ENCODE results near the gene SGTB.

Gene SGTB

DNA sequence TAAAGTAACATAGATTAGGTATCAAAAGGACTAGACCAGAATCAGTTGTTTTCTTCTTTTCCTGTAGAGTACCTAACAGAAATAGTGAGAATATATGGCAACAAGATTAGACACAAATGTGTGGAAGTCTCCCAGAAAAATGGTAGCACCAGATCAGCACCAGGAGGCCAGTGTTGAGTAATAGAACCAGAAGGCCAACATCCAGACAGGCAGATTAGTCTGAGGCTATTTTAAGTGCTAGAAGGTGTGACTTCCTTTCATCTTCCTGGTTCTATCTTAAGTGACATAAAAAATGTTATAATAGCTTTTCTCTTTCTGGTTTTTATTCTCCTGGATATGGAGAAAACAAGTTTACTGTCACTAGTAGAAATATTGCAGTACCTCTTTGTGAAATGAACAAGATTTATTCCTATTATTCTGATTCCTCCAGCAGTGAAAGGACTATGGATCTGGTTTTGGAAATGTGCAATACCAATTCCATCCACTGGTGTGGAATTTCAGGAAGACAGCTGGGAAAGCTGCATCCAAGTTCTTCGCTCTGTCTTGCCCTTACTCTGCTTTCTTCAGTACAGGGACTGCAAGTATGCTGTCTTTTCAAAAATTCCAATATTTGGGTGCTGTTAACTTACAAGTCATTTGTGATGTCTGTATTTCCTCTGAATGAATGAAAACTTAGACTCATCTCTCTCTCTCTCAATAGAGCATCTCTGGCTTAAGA, 57.9 kb downstream of the SGTB start:
- H3K27me3 ChIP-seq (ENCODE audit: control insufficient read depth, insufficient read depth, low read length), result no peaks in the 10 kb centered on the region
- no peak overlapping the region for H3K4me3 ChIP-seq (ENCODE audit: low read depth, low read length)
- TF ChIP-seq, protein P1, sequence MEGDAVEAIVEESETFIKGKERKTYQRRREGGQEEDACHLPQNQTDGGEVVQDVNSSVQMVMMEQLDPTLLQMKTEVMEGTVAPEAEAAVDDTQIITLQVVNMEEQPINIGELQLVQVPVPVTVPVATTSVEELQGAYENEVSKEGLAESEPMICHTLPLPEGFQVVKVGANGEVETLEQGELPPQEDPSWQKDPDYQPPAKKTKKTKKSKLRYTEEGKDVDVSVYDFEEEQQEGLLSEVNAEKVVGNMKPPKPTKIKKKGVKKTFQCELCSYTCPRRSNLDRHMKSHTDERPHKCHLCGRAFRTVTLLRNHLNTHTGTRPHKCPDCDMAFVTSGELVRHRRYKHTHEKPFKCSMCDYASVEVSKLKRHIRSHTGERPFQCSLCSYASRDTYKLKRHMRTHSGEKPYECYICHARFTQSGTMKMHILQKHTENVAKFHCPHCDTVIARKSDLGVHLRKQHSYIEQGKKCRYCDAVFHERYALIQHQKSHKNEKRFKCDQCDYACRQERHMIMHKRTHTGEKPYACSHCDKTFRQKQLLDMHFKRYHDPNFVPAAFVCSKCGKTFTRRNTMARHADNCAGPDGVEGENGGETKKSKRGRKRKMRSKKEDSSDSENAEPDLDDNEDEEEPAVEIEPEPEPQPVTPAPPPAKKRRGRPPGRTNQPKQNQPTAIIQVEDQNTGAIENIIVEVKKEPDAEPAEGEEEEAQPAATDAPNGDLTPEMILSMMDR (IDR thresholded peaks at IDR 0.05), result peak; percentile 12
- H3K79me2 ChIP-seq, result no peaks in the 10 kb centered on the region
- H3K4me1 ChIP-seq, result no peaks in the 10 kb centered on the region
- H2AFZ ChIP-seq, result no peak overlapping the region
- no peaks in the 10 kb centered on the region for H3K9me3 ChIP-seq (ENCODE audit: control insufficient read depth, low read length)
- no peaks in the 10 kb centered on the region for H3K36me3 ChIP-seq (ENCODE audit: control insufficient read depth, insufficient read depth, low read length)
- H3K27ac ChIP-seq, result no peak overlapping the region
- no peak overlapping the region for H3K4me2 ChIP-seq (ENCODE audit: low read length)
- no peak overlapping the region for H3K9ac ChIP-seq

DNA sequence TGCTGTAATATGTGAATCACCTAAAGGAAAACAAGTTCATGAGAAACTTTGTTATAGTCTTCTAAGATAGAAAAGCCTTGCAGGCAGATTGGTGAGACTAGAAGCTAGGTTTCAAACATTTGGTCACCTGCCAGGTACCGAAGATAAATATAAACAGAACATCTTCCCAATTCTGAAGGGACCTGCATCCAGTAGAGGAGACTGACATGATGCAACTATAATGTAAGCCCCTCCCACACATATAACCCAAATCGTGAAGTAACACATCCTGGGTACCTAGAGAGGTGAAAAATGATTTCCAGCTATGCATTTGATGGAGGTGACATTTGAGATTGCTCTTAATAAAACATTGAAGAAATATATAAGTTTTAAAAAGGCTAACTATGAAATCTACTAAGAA, 67.2 kb downstream of the SGTB start:
- TF ChIP-seq, protein P1 (IDR thresholded peaks at IDR 0.05), result no peak
- no peak overlapping the region for H2AFZ ChIP-seq

GRCh38 chr5:65651144-65651543, 70.8 kb downstream of the SGTB start:
- H3K9me3 ChIP-seq (ENCODE audit: control insufficient read depth, low read length), result no peaks in the 10 kb centered on the region
- TF ChIP-seq, protein P1 (IDR thresholded peaks at IDR 0.05), result no peak
- H3K4me2 ChIP-seq (ENCODE audit: low read length), result no peak overlapping the region
- no peak overlapping the region for H2AFZ ChIP-seq
- no peak overlapping the region for H3K27ac ChIP-seq
- H3K9ac ChIP-seq, result no peak overlapping the region
- H3K36me3 ChIP-seq (ENCODE audit: control insufficient read depth, insufficient read depth, low read length), result no peaks in the 10 kb centered on the region
- no peaks in the 10 kb centered on the region for H3K79me2 ChIP-seq
- no peak overlapping the region for H3K4me3 ChIP-seq (ENCODE audit: low read depth, low read length)
- H3K4me1 ChIP-seq, result no peaks in the 10 kb centered on the region
- H3K27me3 ChIP-seq (ENCODE audit: control insufficient read depth, insufficient read depth, low read length), result no peaks in the 10 kb centered on the region

More for the DNA sequence above, 67.2 kb downstream of the SGTB start:
- Histone ChIP-seq H3K9me3 (ENCODE audit: control insufficient read depth, low read length) (no peaks in the 10 kb centered on the region), H3K27ac (no peak overlapping the region), H3K4me3 (ENCODE audit: low read depth, low read length) (no peak overlapping the region), H3K36me3 (ENCODE audit: control insufficient read depth, insufficient read depth, low read length) (no peaks in the 10 kb centered on the region), H3K79me2 (no peaks in the 10 kb centered on the region), H3K4me2 (ENCODE audit: low read length) (no peak overlapping the region), H3K4me1 (no peaks in the 10 kb centered on the region), H3K9ac (no peak overlapping the region), H3K27me3 (ENCODE audit: control insufficient read depth, insufficient read depth, low read length) (no peaks in the 10 kb centered on the region)

DNA sequence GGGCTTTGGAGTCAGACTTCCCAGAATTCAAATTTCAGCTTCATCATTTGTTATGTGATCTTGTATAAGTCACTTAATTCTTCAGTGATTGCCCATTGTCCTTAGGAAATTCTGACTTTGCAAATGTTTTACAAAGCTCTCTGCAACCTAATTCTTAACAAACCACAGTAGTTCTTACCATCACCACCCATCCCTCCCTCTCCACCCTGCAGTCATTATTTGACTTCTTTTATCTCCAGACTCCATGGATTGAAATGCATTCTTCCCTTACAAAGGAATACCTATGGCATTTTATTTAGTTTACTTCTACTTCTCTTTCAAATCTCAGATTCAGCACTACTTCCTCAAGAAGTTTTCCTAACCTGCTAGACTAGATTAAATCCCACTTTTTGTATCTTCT, 74.0 kb downstream of the SGTB start:
- Histone ChIP-seq H3K9ac (no peak overlapping the region), H3K36me3 (ENCODE audit: control insufficient read depth, insufficient read depth, low read length) (no peaks in the 10 kb centered on the region), H3K4me1 (no peaks in the 10 kb centered on the region), H3K79me2 (no peaks in the 10 kb centered on the region), H2AFZ (no peak overlapping the region), H3K4me3 (ENCODE audit: low read depth, low read length) (no peak overlapping the region), H3K27me3 (ENCODE audit: control insufficient read depth, insufficient read depth, low read length) (no peaks in the 10 kb centered on the region), H3K27ac (no peak overlapping the region), H3K4me2 (ENCODE audit: low read length) (no peak overlapping the region), H3K9me3 (ENCODE audit: control insufficient read depth, low read length) (no peaks in the 10 kb centered on the region)
- TF ChIP-seq, protein P1 (IDR thresholded peaks at IDR 0.05), result no peak

GRCh38 chr5:65646938-65647337, 75.0 kb downstream of the SGTB start:
- Histone ChIP-seq H3K4me3 (ENCODE audit: low read depth, low read length) (no peak overlapping the region), H3K27me3 (ENCODE audit: control insufficient read depth, insufficient read depth, low read length) (no peaks in the 10 kb centered on the region), H3K9me3 (ENCODE audit: control insufficient read depth, low read length) (no peaks in the 10 kb centered on the region), H3K27ac (no peak overlapping the region), H3K79me2 (no peaks in the 10 kb centered on the region), H3K9ac (no peak overlapping the region), H3K36me3 (ENCODE audit: control insufficient read depth, insufficient read depth, low read length) (no peaks in the 10 kb centered on the region), H2AFZ (no peak overlapping the region), H3K4me2 (ENCODE audit: low read length) (no peak overlapping the region), H3K4me1 (no peaks in the 10 kb centered on the region)
- TF ChIP-seq, protein P1 (IDR thresholded peaks at IDR 0.05), result no peak

All from parathyroid adenoma (tissue), 2 donors.